ENCODE results near the gene MUC15.

GRCh38 chr11:26554455-26554854, 17.6 kb downstream of the MUC15 start:
- TF ChIP-seq CTCF (IDR thresholded peaks at IDR 0.05) (no peak), POLR2A (IDR thresholded peaks at IDR 0.05) (no peak)
